Activated CD4-positive, alpha-beta T cell treated with anti-CD3 and anti-CD28 coated beads, Interleukin-2, amount 10 ng/mL, durations not matched to agents 24 days and 14 days (primary cell): ENCODE results near the gene LCA5. TPM values are rescaled to one million over a fixed set of nuclear protein-coding genes. Genes with fewer than 3 reads are reported as not detected.
"Not testable (repeated sequence)": the region's sequence is repeated elsewhere in the genome, so short reads cannot be mapped to it uniquely, and the experiment has no call there.

ENCODE experiments used
- DNase-seq: peaks from one replicate; pipeline ENCODE4 v3.0.0; 2022
- H3K27ac Mint-ChIP-seq: one replicate; pipeline ENCODE4 v1.8.0; 2022; ENCODE audit warnings: mild to moderate bottlenecking, mixed read lengths
- H3K27me3 Mint-ChIP-seq: one replicate; pipeline ENCODE4 v1.8.0; 2022; ENCODE audit warnings: mixed read lengths
- H3K36me3 Mint-ChIP-seq: one replicate; pipeline ENCODE4 v1.8.0; 2022; ENCODE audit warnings: low read depth, mild to moderate bottlenecking, mixed read lengths
- H3K4me1 Mint-ChIP-seq: one replicate; pipeline ENCODE4 v1.8.0; 2021; ENCODE audit warnings: mixed read lengths
- H3K4me3 Mint-ChIP-seq: one replicate; pipeline ENCODE4 v1.8.0; 2022; ENCODE audit warnings: mild to moderate bottlenecking, moderate library complexity, mixed read lengths
- H3K9me3 Mint-ChIP-seq: one replicate; pipeline ENCODE4 v1.8.0; 2021; ENCODE audit warnings: mixed read lengths
- intact Hi-C: fragments of 100-400 bp; cut with micrococcal nuclease; formaldehyde crosslinking; loops from one replicate; pipeline ENCODE4 v1.15.1; 2023
- total RNA-seq: library from RNA; stranded (reverse); gene quantifications from 2 replicates; pipeline ENCODE4 v1.2.3, GENCODE V29; 2022

Gene LCA5
- total RNA-seq, 1 donor from 2014 or later: 0.05 TPM

- Mint-ChIP-seq H3K9me3 (no peaks in the 10 kb centered on the region), H3K4me1 (no peaks in the 10 kb centered on the region), H3K36me3 (no peaks in the 10 kb centered on the region), H3K27me3 (no peaks in the 10 kb centered on the region), H3K4me3 (no peak overlapping the region), H3K27ac (no peak overlapping the region)
- intact Hi-C loops: loop anchor here (10.0 kb wide), 1 partner anchor 393 kb away; the partner anchor contains the start of gene PHIP
- DNase-seq: no peak
Observed at GRCh38 chr6:79467716-79468115, 69.5 kb downstream of the LCA5 start.

DNA sequence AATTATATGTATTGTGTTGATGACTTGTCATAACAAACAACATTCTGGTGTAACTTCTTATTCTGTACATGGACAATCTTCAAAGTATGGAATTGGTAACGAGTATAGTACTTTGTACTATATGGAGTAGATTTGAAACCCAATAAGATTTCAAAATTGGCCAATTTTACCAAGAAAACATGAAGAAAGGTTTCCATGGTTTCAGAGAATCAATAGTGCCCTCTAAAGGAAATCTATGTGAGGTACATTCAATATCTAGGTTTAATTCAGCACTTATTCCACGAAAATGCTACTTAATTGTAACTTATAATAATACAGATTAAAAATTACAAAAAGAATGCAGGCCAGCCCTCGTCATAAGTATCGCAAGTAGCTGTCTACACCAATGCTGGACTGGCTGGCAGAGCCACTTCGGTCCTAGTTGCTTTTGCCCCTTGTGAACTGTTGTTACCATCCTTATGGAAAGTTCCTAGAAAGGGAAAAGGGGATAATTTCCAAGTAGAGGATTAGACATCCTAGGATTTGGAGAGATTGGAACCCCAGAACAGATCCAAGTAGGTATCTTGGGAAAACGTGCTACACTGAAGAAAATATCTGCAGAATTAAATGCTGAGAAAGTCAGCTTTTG is 70.9 kb downstream of the LCA5 start:
- intact Hi-C loops: loop anchor here (10.0 kb wide), 1 partner anchor 392 kb away; the partner anchor contains the start of gene PHIP
- Mint-ChIP-seq H3K4me3 (no peak overlapping the region), H3K27me3 (no peaks in the 10 kb centered on the region), H3K36me3 (no peaks in the 10 kb centered on the region), H3K4me1 (no peaks in the 10 kb centered on the region), H3K27ac (no peak overlapping the region), H3K9me3 (no peaks in the 10 kb centered on the region)
- no peak for DNase-seq

DNA sequence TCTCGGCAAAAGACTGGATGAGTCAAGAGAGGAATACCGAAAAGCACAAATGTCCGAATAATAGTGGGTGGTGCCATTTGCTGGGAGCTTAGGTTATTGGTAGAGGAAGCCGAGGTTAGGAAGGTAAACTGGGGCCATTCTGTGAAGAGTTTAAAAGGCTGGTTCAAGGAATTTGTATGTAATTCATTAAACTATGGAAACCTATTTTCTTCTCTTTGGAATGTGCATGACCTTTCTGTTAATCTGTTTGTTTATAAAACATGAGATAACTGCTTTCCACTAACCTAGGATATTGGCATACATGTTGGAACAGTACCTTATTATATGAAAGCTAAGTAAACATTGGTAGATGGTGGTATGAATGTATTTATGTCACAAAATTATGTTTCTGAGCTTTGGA is 71.8 kb downstream of the LCA5 start:
- H3K27me3 Mint-ChIP-seq: no peaks in the 10 kb centered on the region
- intact Hi-C loops: loop anchor here (10.0 kb wide), 1 partner anchor 391 kb away; the partner anchor contains the start of gene PHIP
- no peaks in the 10 kb centered on the region for H3K4me1 Mint-ChIP-seq
- no peaks in the 10 kb centered on the region for H3K9me3 Mint-ChIP-seq
- no peak overlapping the region for H3K27ac Mint-ChIP-seq
- no peak overlapping the region for H3K4me3 Mint-ChIP-seq
- DNase-seq: no peak
- no peaks in the 10 kb centered on the region for H3K36me3 Mint-ChIP-seq

GRCh38 chr6:79463621-79464050 is 73.6 kb downstream of the LCA5 start:
- Mint-ChIP-seq H3K4me1 (no peaks in the 10 kb centered on the region), H3K36me3 (no peaks in the 10 kb centered on the region), H3K27ac (no peak overlapping the region), H3K27me3 (no peaks in the 10 kb centered on the region), H3K9me3 (no peaks in the 10 kb centered on the region), H3K4me3 (no peak overlapping the region)
- intact Hi-C loops: loop anchor here (10.0 kb wide), 1 partner anchor 389 kb away; the partner anchor contains the start of gene PHIP
- DNase-seq: no peak

DNA sequence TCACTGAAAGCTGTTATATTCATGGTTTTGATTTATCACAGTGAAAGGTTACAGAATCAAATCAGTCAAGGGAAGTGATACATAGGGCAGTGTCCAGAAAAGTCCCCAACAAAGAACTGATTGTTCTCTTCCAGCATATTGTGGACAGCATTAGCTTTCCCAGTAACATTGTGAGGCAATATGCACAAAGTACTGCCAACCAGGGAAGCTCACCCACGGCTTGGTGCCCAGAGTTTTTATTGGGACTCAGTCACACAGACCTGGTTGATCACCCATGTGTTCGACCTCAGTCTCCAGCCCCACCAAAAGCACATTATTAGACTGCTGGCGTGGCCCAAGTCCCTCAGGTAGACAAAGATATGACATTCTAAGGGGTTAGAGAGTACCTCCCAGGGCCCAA is 76.0 kb downstream of the LCA5 start:
- Mint-ChIP-seq H3K27me3 (no peaks in the 10 kb centered on the region), H3K27ac (no peak overlapping the region), H3K36me3 (no peaks in the 10 kb centered on the region), H3K9me3 (no peaks in the 10 kb centered on the region), H3K4me3 (no peak overlapping the region), H3K4me1 (no peaks in the 10 kb centered on the region)
- DNase-seq: no peak
- intact Hi-C loops: loop anchor here (10.0 kb wide), 1 partner anchor 386 kb away; the partner anchor contains the start of gene PHIP

- DNase-seq: no peak
- no peak overlapping the region for H3K4me3 Mint-ChIP-seq
- intact Hi-C loops: no loop called here
- H3K27ac Mint-ChIP-seq: no peak overlapping the region
- H3K27me3 Mint-ChIP-seq: no peaks in the 10 kb centered on the region
- no peaks in the 10 kb centered on the region for H3K4me1 Mint-ChIP-seq
- no peaks in the 10 kb centered on the region for H3K36me3 Mint-ChIP-seq
- no peaks in the 10 kb centered on the region for H3K9me3 Mint-ChIP-seq
Observed at GRCh38 chr6:79455446-79455845, 81.8 kb downstream of the LCA5 start.

DNA sequence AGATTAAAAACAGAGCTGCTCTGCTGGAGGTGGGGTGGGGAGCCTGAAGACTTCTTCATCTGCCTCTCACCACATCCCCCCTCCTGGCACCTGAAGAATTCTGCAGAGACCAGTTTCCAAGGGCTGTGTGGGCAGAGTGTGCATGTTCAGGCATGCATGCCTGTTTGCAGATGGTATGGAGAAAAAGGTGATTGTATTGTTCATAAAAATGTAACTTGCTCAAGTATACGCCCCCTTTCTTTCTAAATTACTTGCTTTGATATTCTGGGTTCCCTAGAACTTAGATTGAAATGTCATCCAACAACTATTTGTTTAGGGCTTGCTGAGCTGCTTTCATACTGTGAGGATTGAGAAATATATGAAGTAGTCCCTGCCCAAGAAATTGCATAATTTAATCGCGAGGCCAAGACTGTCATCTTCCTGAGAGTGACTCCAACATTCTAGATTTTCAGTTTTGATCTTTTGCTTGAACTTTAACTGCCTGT is 83.6 kb downstream of the LCA5 start:
- no peak for DNase-seq
- no peaks in the 10 kb centered on the region for H3K4me1 Mint-ChIP-seq
- no peaks in the 10 kb centered on the region for H3K27me3 Mint-ChIP-seq
- H3K9me3 Mint-ChIP-seq: no peaks in the 10 kb centered on the region
- H3K36me3 Mint-ChIP-seq: no peaks in the 10 kb centered on the region
- no peak overlapping the region for H3K27ac Mint-ChIP-seq
- H3K4me3 Mint-ChIP-seq: no peak overlapping the region
- intact Hi-C loops: loop anchor here (5.0 kb wide), 1 partner anchor 116 kb away; no protein-coding TSS in a partner anchor

DNA sequence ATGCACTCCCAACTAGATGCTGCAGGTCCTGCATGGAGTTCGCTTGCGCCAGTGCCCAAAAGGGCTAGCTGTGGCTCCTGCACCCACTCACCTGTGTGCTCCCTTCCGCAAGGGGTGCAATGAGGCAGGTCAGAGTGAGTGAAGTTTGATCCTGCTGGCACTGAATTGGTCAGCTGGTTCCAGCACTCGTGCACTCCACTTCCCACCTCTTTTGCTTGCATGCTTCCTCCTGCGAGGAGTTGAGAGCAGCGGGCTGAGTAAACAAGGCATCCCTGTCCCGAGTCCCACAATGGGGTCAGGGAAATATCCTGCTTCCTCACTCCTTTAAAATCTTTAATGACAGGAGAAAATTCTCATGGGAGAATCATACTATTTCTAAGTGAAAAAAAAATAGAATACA is 86.2 kb downstream of the LCA5 start:
- Mint-ChIP-seq H3K4me3 (no peak overlapping the region), H3K9me3 (no peaks in the 10 kb centered on the region), H3K4me1 (no peaks in the 10 kb centered on the region), H3K27me3 (no peaks in the 10 kb centered on the region), H3K36me3 (no peaks in the 10 kb centered on the region), H3K27ac (no peak overlapping the region)
- DNase-seq: no peak
- intact Hi-C loops: loop anchor here (5.0 kb wide), 1 partner anchor 114 kb away; no protein-coding TSS in a partner anchor

DNA sequence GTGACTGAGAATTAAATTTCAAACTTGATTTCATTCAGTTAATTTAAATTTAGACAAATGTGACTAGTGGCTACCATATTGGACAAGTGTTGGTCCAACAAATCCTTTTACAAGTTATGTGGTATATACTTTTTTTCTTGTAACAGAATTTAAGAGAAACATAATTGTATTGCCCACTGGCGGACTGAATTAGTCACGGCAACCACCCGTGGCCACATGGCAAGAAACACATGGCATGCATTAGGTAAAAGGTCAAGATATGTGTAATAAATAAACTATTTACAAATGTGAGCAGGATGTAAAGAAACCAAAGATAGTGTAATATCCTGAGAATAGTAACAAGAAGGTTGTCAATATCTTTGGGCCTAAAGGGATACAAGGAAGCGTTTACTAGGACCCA is 91.2 kb downstream of the LCA5 start:
- intact Hi-C loops: no loop called here
- Mint-ChIP-seq H3K4me1 (no peaks in the 10 kb centered on the region), H3K27me3 (no peaks in the 10 kb centered on the region), H3K4me3 (no peak overlapping the region), H3K9me3 (peaks cover 6% of the 10 kb centered on the region), H3K27ac (no peak overlapping the region), H3K36me3 (no peaks in the 10 kb centered on the region)
- DNase-seq: no peak

- H3K27ac Mint-ChIP-seq, H3K4me1 Mint-ChIP-seq, intact Hi-C loops, H3K9me3 Mint-ChIP-seq, H3K36me3 Mint-ChIP-seq, H3K4me3 Mint-ChIP-seq, H3K27me3 Mint-ChIP-seq, DNase-seq: not testable (repeated sequence)
Observed at GRCh38 chr6:79443876-79444275, 93.4 kb downstream of the LCA5 start.

DNA sequence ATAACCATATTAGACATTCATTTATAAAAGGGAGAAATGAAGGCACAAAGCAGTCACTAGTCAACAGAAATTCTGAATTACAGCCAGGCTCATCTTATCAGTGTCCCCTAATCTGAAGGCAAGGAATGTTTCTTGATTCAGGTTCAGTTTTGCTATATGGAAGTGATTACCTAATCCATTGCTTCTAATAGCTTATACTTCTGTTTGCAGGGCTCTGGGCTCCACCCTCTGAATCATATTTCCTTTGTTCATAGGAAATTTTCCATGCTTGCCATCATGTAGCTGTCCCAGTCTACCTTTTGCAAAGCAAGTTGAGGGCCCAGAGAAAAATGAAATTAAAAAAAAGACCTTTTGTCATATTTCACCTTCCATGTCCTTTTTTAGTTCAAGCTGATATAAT is 96.0 kb downstream of the LCA5 start:
- H3K27me3 Mint-ChIP-seq: no peaks in the 10 kb centered on the region
- no peaks in the 10 kb centered on the region for H3K4me1 Mint-ChIP-seq
- H3K27ac Mint-ChIP-seq: no peak overlapping the region
- no peak for DNase-seq
- intact Hi-C loops: no loop called here
- peaks cover 6% of the 10 kb centered on the region for H3K9me3 Mint-ChIP-seq
- H3K4me3 Mint-ChIP-seq: no peak overlapping the region
- no peaks in the 10 kb centered on the region for H3K36me3 Mint-ChIP-seq

GRCh38 chr6:79440598-79440997 is 96.6 kb downstream of the LCA5 start:
- Mint-ChIP-seq H3K36me3 (no peaks in the 10 kb centered on the region), H3K27me3 (no peaks in the 10 kb centered on the region), H3K4me1 (no peaks in the 10 kb centered on the region), H3K27ac (no peak overlapping the region), H3K4me3 (no peak overlapping the region), H3K9me3 (peaks cover 6% of the 10 kb centered on the region)
- DNase-seq: no peak
- intact Hi-C loops: no loop called here

DNA sequence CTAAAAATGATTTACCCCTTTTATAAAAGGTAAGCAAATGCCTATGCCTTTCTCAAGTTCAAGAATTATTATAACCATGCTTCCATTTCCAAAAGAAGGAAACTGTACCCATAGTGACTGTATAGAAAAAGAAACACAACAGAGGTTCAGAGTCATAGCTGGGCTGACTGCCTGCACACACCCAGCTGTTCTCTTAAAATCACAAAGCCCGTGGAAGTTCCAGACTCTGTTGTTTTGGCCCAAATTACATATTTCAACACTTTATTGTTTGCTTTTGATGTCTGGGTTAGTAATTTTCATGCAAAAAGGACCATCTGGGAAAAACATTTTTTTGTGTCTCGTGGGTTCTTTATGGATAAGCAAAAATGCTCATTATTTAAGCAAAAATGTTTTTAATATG is 99.2 kb downstream of the LCA5 start:
- peaks cover 6% of the 10 kb centered on the region for H3K9me3 Mint-ChIP-seq
- no peaks in the 10 kb centered on the region for H3K4me1 Mint-ChIP-seq

GRCh38 chr6:79436241-79436640 is 101.0 kb downstream of the LCA5 start:
- Mint-ChIP-seq H3K27me3 (no peaks in the 10 kb centered on the region), H3K4me1 (no peaks in the 10 kb centered on the region), H3K4me3 (no peak overlapping the region), H3K27ac (no peak overlapping the region), H3K9me3 (no peaks in the 10 kb centered on the region), H3K36me3 (no peaks in the 10 kb centered on the region)
- DNase-seq: no peak
- intact Hi-C loops: no loop called here

More for the DNA sequence above, 99.2 kb downstream of the LCA5 start:
- intact Hi-C loops: no loop called here
- Mint-ChIP-seq H3K36me3 (no peaks in the 10 kb centered on the region), H3K27ac (no peak overlapping the region), H3K4me3 (no peak overlapping the region), H3K27me3 (no peaks in the 10 kb centered on the region)
- no peak for DNase-seq

DNA sequence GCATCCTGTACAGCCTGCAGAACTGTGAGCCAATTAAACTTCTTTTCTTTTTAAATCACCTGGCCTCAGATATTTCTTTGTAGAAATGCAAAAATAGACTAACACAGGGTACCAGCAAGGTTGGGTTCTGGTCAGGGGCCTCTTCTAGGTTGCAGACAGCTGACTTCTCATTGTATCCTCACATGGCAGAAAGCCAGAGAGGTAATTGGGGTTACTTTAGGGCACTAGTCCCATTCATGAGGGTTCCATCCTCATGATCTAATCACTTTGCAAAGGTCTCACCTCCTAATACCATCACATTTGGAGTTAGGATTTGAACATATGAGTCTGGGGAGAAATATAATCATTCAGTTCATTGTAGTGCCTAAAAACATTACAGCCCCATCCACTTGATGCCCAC is 101.5 kb downstream of the LCA5 start:
- Mint-ChIP-seq H3K27ac (no peak overlapping the region), H3K27me3 (peaks cover under 1% of the 10 kb centered on the region), H3K4me1 (no peaks in the 10 kb centered on the region), H3K9me3 (no peaks in the 10 kb centered on the region), H3K4me3 (no peak overlapping the region), H3K36me3 (no peaks in the 10 kb centered on the region)
- intact Hi-C loops: no loop called here
- no peak for DNase-seq
